GM21515 (cell line): ENCODE data around the gene ATP2C2.

Experiments used
- ATAC-seq: cut with Tn5 transposase; IDR thresholded peaks from one replicate; pipeline ENCODE4 v1.9.1; 2021; ENCODE audit not compliant: unreplicated experiment

ATP2C2 gene

GRCh38 chr16:84366208-84366607, 2.1 kb upstream of the ATP2C2 start:
- ATAC-seq: no peak

- no peak for ATAC-seq
Measured at GRCh38 chr16:84367297-84367680, 1.0 kb upstream of the ATP2C2 start.

- no peak for ATAC-seq
Measured at GRCh38 chr16:84367750-84368307, 509 bp upstream of the ATP2C2 start.

GRCh38 chr16:84369105-84369504, 767 bp downstream of the ATP2C2 start:
- ATAC-seq: no peak

GRCh38 chr16:84369938-84370627, 1.7 kb downstream of the ATP2C2 start:
- ATAC-seq: no peak

- ATAC-seq: no peak
Measured at GRCh38 chr16:84370723-84371552, 2.6 kb downstream of the ATP2C2 start.

- no peak for ATAC-seq
Measured at GRCh38 chr16:84371553-84371865, 3.2 kb downstream of the ATP2C2 start.

- ATAC-seq: no peak
Measured at GRCh38 chr16:84373907-84374489, 5.7 kb downstream of the ATP2C2 start.

- ATAC-seq: no peak
Measured at GRCh38 chr16:84378099-84378498, 9.8 kb downstream of the ATP2C2 start.

GRCh38 chr16:84378567-84378966, 10.2 kb downstream of the ATP2C2 start:
- no peak for ATAC-seq

GRCh38 chr16:84379008-84379708, 10.8 kb downstream of the ATP2C2 start:
- no peak for ATAC-seq

- no peak for ATAC-seq
Measured at GRCh38 chr16:84379709-84380362, 11.5 kb downstream of the ATP2C2 start.

GRCh38 chr16:84380405-84380804, 12.1 kb downstream of the ATP2C2 start:
- no peak for ATAC-seq

- ATAC-seq: no peak
Measured at GRCh38 chr16:84382396-84382795, 14.1 kb downstream of the ATP2C2 start.

- no peak for ATAC-seq
Measured at GRCh38 chr16:84383106-84383505, 14.8 kb downstream of the ATP2C2 start.

- no peak for ATAC-seq
Measured at GRCh38 chr16:84386047-84386446, 17.7 kb downstream of the ATP2C2 start.

- ATAC-seq: no peak
Measured at GRCh38 chr16:84387021-84387420, 18.7 kb downstream of the ATP2C2 start.

- ATAC-seq: no peak
Measured at GRCh38 chr16:84390131-84390785, 21.9 kb downstream of the ATP2C2 start.

GRCh38 chr16:84391151-84392030, 23.1 kb downstream of the ATP2C2 start:
- ATAC-seq: no peak
